Measurements from ENCODE around the gene NECTIN4. TPM values are rescaled to one million over a fixed set of nuclear protein-coding genes. Genes with fewer than 3 reads are reported as not detected.

NECTIN4 gene
- total and polyA plus RNA-seq, 2 experiments from 2014 or later, result 0.16 TPM; not detected in 1

DNA sequence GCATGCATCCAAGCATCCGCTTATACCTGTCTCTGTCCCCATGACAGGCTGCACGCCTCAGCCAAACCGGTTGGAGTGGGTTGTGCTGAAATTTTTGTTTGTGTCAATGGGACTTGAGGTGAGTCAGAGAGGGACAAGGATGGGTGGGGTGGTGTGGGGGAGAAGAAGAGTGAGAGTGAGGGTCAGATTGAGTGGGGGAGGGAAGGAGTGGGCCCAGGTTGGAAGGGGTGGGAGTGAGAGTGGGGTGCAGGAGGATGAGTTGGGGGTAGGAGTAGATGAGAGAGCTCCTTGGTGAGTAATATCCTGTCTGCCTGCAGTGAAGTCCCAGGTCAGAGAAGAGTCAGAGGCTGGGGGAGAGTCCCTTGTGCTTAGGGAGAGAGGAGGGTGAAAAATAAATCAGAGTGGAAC lies 3.3 kb upstream of the NECTIN4 start (continued):
- TF ChIP-seq, protein P1, sequence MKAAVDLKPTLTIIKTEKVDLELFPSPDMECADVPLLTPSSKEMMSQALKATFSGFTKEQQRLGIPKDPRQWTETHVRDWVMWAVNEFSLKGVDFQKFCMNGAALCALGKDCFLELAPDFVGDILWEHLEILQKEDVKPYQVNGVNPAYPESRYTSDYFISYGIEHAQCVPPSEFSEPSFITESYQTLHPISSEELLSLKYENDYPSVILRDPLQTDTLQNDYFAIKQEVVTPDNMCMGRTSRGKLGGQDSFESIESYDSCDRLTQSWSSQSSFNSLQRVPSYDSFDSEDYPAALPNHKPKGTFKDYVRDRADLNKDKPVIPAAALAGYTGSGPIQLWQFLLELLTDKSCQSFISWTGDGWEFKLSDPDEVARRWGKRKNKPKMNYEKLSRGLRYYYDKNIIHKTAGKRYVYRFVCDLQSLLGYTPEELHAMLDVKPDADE (IDR thresholded peaks at IDR 0.05), result no peak
- no peak for TF ChIP-seq ZNF331 (CRISPR knock-in tag; IDR thresholded peaks at IDR 0.05; ENCODE audit: low read depth)
- TF ChIP-seq JUNB (IDR thresholded peaks at IDR 0.05; ENCODE audit: unreplicated experiment), result no peak

DNA sequence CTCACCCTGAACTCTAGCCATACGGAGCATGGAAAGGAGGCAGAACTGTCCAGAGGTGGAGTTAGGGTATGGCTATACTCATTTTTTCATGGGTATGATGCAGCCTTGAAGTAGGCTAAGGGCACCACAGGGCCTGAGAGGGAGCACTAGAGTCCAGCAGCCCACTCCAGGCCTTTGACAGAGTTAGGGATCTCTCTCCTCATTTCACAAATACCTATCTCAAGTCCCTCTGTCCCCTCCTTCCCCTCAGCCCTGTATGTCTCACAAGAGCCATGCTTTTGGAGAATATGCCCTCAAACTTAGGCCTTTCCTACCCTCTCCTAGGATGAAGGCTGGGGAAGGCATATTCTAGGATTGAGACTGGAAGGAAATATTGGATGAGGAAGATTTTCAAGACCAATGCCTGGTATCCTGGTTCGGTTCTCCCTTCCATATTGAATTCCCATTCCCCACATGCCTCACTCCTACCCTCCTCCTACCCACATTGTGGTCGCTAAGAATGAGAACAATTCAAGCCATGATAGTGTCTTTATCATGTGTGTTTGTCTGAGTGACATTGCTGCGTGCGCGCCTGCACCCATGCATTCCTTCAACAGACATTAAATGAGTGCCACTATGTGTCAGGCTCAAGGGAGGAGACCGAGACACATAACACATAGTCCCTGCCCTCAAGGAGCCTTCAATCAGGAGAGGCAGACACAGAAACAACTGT lies 2.6 kb upstream of the NECTIN4 start:
- no peaks in the 10 kb centered on the region for H3K9me3 Mint-ChIP-seq
- no peak for ATAC-seq

More for the DNA sequence above, 2.6 kb upstream of the NECTIN4 start:
- Histone ChIP-seq H3K4me3 (no peak overlapping the region), H3K79me2 (replicated peaks; ENCODE audit: insufficient read depth) (no peaks in the 10 kb centered on the region), H3F3A (replicated peaks; ENCODE audit: low read depth) (no peaks in the 10 kb centered on the region), H2AFZ (no peak overlapping the region), H3K27me3 (ENCODE audit: insufficient read depth) (no peaks in the 10 kb centered on the region), H3K9me2 (ENCODE audit: insufficient read depth) (peaks cover 5% of the 10 kb centered on the region; the same call in 1 of the 2 replicates), H3K4me2 (no peak overlapping the region), H4K20me1 (replicated peaks; ENCODE audit: insufficient read depth) (no peaks in the 10 kb centered on the region), H3K4me1 (ENCODE audit: insufficient read depth) (no peaks in the 10 kb centered on the region; the same call in 1 of the 2 replicates), H3K36me3 (ENCODE audit: insufficient read depth) (no peaks in the 10 kb centered on the region), H3K27ac (ENCODE audit: low read depth) (no peak overlapping the region)
- peaks cover 5% of the 10 kb centered on the region for H3K27me3 Mint-ChIP-seq (ENCODE audit: insufficient read depth, low read depth, poor library complexity)
- peaks cover 8% of the 10 kb centered on the region for H3K4me1 Mint-ChIP-seq
- H3K27ac Mint-ChIP-seq, result no peak overlapping the region
- TF ChIP-seq, protein P1 (IDR thresholded peaks at IDR 0.05), result no peak
- TF ChIP-seq, protein P2, sequence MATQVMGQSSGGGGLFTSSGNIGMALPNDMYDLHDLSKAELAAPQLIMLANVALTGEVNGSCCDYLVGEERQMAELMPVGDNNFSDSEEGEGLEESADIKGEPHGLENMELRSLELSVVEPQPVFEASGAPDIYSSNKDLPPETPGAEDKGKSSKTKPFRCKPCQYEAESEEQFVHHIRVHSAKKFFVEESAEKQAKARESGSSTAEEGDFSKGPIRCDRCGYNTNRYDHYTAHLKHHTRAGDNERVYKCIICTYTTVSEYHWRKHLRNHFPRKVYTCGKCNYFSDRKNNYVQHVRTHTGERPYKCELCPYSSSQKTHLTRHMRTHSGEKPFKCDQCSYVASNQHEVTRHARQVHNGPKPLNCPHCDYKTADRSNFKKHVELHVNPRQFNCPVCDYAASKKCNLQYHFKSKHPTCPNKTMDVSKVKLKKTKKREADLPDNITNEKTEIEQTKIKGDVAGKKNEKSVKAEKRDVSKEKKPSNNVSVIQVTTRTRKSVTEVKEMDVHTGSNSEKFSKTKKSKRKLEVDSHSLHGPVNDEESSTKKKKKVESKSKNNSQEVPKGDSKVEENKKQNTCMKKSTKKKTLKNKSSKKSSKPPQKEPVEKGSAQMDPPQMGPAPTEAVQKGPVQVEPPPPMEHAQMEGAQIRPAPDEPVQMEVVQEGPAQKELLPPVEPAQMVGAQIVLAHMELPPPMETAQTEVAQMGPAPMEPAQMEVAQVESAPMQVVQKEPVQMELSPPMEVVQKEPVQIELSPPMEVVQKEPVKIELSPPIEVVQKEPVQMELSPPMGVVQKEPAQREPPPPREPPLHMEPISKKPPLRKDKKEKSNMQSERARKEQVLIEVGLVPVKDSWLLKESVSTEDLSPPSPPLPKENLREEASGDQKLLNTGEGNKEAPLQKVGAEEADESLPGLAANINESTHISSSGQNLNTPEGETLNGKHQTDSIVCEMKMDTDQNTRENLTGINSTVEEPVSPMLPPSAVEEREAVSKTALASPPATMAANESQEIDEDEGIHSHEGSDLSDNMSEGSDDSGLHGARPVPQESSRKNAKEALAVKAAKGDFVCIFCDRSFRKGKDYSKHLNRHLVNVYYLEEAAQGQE (IDR thresholded peaks at IDR 0.05; ENCODE audit: unreplicated experiment), result no peak
- TF ChIP-seq EZH2phosphoT487 (IDR thresholded peaks at IDR 0.05; ENCODE audit: unreplicated experiment), result no peak
- TF ChIP-seq, protein P3, sequence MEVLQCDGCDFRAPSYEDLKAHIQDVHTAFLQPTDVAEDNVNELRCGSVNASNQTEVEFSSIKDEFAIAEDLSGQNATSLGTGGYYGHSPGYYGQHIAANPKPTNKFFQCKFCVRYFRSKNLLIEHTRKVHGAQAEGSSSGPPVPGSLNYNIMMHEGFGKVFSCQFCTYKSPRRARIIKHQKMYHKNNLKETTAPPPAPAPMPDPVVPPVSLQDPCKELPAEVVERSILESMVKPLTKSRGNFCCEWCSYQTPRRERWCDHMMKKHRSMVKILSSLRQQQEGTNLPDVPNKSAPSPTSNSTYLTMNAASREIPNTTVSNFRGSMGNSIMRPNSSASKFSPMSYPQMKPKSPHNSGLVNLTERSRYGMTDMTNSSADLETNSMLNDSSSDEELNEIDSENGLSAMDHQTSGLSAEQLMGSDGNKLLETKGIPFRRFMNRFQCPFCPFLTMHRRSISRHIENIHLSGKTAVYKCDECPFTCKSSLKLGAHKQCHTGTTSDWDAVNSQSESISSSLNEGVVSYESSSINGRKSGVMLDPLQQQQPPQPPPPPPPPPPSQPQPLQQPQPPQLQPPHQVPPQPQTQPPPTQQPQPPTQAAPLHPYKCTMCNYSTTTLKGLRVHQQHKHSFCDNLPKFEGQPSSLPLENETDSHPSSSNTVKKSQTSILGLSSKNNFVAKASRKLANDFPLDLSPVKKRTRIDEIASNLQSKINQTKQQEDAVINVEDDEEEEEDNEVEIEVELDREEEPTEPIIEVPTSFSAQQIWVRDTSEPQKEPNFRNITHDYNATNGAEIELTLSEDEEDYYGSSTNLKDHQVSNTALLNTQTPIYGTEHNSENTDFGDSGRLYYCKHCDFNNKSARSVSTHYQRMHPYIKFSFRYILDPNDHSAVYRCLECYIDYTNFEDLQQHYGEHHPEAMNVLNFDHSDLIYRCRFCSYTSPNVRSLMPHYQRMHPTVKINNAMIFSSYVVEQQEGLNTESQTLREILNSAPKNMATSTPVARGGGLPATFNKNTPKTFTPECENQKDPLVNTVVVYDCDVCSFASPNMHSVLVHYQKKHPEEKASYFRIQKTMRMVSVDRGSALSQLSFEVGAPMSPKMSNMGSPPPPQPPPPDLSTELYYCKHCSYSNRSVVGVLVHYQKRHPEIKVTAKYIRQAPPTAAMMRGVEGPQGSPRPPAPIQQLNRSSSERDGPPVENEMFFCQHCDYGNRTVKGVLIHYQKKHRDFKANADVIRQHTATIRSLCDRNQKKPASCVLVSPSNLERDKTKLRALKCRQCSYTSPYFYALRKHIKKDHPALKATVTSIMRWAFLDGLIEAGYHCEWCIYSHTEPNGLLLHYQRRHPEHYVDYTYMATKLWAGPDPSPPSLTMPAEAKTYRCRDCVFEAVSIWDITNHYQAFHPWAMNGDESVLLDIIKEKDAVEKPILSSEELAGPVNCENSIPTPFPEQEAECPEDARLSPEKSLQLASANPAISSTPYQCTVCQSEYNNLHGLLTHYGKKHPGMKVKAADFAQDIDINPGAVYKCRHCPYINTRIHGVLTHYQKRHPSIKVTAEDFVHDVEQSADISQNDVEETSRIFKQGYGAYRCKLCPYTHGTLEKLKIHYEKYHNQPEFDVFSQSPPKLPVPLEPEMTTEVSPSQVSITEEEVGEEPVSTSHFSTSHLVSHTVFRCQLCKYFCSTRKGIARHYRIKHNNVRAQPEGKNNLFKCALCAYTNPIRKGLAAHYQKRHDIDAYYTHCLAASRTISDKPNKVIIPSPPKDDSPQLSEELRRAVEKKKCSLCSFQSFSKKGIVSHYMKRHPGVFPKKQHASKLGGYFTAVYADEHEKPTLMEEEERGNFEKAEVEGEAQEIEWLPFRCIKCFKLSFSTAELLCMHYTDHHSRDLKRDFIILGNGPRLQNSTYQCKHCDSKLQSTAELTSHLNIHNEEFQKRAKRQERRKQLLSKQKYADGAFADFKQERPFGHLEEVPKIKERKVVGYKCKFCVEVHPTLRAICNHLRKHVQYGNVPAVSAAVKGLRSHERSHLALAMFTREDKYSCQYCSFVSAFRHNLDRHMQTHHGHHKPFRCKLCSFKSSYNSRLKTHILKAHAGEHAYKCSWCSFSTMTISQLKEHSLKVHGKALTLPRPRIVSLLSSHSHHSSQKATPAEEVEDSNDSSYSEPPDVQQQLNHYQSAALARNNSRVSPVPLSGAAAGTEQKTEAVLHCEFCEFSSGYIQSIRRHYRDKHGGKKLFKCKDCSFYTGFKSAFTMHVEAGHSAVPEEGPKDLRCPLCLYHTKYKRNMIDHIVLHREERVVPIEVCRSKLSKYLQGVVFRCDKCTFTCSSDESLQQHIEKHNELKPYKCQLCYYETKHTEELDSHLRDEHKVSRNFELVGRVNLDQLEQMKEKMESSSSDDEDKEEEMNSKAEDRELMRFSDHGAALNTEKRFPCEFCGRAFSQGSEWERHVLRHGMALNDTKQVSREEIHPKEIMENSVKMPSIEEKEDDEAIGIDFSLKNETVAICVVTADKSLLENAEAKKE (CRISPR knock-in tag; IDR thresholded peaks at IDR 0.05), result no peak
- TF ChIP-seq EZH2 (IDR thresholded peaks at IDR 0.05; ENCODE audit: low read depth, unreplicated experiment), result no peak
- TF ChIP-seq JUNB (IDR thresholded peaks at IDR 0.05; ENCODE audit: unreplicated experiment), result no peak
- no peak for TF ChIP-seq STAT1 (IDR thresholded peaks at IDR 0.05; ENCODE audit: unreplicated experiment)
- TF ChIP-seq ZNF114 (CRISPR knock-in tag; IDR thresholded peaks at IDR 0.05), result no peak
- no peak for TF ChIP-seq NANOG (IDR thresholded peaks at IDR 0.05; ENCODE audit: borderline replicate concordance)
- H3K36me3 Mint-ChIP-seq (ENCODE audit: low read depth), result no peaks in the 10 kb centered on the region
- DNase-seq (ENCODE audit: low spot score), result no peak
- no peak overlapping the region for H3K4me3 Mint-ChIP-seq

Measured in GM23338 (cell line).